ENCODE results near the gene DCUN1D1.

DNA sequence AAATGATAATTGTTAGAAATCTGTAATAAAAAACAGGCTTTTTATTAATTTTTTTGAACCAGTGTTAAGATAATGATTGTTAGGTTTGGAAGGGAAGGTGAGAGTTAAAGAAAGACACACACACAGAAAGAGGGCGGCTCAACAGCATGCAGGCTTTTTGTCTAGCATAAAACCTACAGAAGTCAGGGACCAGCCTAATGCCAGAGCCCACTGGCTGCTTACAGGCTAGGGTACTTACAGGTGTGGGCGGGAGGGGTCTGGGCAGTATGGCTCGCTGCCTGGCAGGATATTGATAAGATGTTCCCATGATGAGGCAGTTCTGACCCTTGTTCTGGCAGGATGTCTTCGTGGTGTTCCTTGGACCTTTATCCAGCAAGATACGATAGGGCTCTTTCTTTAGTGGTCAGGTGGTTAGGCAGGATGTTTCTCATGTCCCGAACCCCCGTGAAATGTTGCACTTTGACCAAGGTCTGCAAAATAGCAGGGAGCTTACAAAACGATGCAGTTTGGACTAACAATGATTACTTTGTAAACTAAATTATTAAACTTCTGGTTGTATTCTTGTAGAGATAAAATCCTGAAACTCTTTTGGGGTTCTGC is 84.7 kb downstream of the DCUN1D1 start:
- TF ChIP-seq CTCF (IDR thresholded peaks at IDR 0.05), result no peak
- no peak for TF ChIP-seq POLR2AphosphoS5 (IDR thresholded peaks at IDR 0.05; ENCODE audit: insufficient read depth in 1 of 2, low read depth in 1 of 2)
- TF ChIP-seq POLR2A (IDR thresholded peaks at IDR 0.05), result no peak
